ENCODE measurements around the gene SLC12A8. TPM values are rescaled to one million over a fixed set of nuclear protein-coding genes. Genes with fewer than 3 reads are reported as not detected.

Gene SLC12A8
- total RNA-seq (ENCODE audit: low replicate concordance): 13.4 and 15.5 TPM in 2 replicates

DNA sequence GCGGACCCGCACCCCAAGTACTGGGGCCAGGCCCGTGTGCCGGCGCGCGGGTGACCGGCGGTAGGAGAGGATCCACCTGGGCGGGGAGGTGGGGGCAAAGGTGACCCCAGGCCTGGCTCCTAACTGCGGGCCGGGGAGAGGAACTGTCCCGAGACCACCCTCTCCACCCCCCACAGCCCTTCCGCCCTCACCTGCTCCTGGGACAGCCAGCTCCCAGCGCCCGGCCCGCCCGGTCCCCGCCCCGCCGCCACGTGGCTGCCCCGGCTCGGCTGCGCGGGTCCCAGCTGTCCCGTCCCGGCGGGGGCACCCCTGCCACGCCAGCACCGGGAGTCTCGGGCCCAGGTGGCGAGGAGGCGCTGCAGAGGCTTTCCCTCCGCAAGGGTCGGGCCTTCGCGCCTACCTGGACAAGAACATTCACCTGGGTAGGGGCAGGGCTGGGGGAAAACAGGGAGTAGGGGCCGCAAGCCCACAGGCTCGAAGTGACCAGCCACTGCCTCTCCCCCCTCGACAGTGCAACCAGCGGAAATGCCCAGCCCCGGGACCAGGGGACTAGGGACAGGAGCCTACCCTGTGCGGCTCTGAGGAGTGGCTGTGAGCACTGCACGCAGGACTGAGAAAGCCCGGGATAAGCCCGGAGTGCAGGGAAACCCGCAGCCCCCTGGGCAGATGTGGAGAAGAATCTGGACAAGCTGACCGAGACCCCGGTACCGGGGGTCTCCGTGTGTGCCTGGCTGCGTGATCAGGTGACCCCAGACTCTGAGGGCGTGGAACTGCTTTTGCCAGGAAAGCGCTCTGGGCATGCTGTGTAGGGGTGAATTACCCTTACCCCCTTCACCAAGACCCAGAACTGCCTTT lies at the start of gene SLC12A8:
SLC12A8 (minus strand) TSS at position 240 of the 855 bp plus-strand sequence. CDS start 1,399 bp downstream, outside the sequence.
- no peak for DNase-seq (ENCODE audit: low read depth)
- peak within 1 kb of the TSS; percentile 48 for H3K4me3 ChIP-seq (ENCODE audit: low read depth, low read length)
- TF ChIP-seq, protein P1, sequence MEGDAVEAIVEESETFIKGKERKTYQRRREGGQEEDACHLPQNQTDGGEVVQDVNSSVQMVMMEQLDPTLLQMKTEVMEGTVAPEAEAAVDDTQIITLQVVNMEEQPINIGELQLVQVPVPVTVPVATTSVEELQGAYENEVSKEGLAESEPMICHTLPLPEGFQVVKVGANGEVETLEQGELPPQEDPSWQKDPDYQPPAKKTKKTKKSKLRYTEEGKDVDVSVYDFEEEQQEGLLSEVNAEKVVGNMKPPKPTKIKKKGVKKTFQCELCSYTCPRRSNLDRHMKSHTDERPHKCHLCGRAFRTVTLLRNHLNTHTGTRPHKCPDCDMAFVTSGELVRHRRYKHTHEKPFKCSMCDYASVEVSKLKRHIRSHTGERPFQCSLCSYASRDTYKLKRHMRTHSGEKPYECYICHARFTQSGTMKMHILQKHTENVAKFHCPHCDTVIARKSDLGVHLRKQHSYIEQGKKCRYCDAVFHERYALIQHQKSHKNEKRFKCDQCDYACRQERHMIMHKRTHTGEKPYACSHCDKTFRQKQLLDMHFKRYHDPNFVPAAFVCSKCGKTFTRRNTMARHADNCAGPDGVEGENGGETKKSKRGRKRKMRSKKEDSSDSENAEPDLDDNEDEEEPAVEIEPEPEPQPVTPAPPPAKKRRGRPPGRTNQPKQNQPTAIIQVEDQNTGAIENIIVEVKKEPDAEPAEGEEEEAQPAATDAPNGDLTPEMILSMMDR (IDR thresholded peaks at IDR 0.05; ENCODE audit: insufficient read depth, low read length): no peak

DNA sequence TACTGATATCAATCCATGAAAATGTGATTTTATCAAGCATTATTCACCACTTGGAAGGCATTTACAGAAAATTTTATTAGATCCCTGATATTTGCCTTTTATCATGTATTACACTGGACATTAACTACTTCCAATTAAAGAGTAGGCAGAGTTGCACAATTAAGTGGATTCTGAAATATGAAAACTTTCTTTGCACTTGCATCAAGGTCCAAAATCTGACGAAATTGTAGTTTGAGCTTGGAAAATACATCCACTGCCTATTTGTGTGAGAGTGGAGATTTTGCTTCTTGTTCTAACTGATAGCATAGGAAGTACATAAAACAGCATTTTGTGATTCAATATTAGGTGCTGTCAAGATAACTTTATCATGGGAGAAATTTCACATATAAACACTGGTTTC lies 49.6 kb upstream of the SLC12A8 start:
- H3K4me3 ChIP-seq (ENCODE audit: low read depth, low read length): no peak overlapping the region
- TF ChIP-seq, protein P1 (IDR thresholded peaks at IDR 0.05; ENCODE audit: insufficient read depth, low read length): no peak
- DNase-seq (ENCODE audit: low read depth): peak; percentile 46

GRCh38 chr3:125261031-125261430 lies 48.5 kb upstream of the SLC12A8 start:
- no peak overlapping the region for H3K4me3 ChIP-seq (ENCODE audit: low read depth, low read length)
- TF ChIP-seq, protein P1 (IDR thresholded peaks at IDR 0.05; ENCODE audit: insufficient read depth, low read length): no peak
- DNase-seq (ENCODE audit: low read depth): no peak

DNA sequence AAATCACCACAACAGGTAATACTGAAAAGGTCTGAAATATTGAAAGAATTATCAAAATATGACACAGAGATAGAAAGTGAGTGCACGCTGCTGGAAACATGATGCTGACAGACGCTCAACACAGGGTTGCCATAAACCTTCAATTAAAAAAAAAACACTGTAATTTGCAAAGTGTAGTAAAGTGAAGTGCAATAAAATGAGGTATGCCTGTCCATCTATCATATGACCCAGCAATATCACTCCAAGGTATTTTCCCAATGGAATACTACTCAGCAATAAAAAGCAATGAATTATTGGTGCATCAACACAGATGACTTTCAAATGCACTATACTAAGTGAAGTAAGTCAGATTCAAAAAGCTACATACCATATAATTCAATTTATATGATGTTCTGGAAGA lies 47.6 kb upstream of the SLC12A8 start:
- TF ChIP-seq, protein P1 (IDR thresholded peaks at IDR 0.05; ENCODE audit: insufficient read depth, low read length): no peak
- H3K4me3 ChIP-seq (ENCODE audit: low read depth, low read length): no peak overlapping the region
- DNase-seq (ENCODE audit: low read depth): no peak

- no peak overlapping the region for H3K4me3 ChIP-seq (ENCODE audit: low read depth, low read length)
- TF ChIP-seq, protein P1 (IDR thresholded peaks at IDR 0.05; ENCODE audit: insufficient read depth, low read length): no peak
- no peak for DNase-seq (ENCODE audit: low read depth)
These were observed 45.0 kb upstream of the SLC12A8 start for GRCh38 chr3:125257536-125257935.

DNA sequence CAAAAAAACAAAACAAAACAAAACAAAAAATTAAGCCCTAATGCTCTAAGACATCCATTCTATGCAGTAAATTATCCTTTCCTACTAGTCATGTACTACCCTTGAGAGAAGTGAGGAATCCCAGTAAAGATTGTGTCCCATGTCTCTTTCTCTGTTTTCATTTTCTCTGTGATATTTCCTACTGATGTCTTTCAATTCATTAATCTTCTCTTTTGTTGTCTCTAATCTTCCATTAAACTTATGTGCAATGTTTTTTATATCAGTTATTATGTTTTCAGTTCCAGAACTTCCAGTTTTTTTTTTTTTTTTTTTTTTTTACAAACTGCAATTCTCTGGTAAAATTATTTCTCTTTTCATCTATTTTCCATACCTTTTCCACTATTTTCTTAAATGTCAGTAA lies 44.1 kb upstream of the SLC12A8 start:
- DNase-seq (ENCODE audit: low read depth): no peak
- no peak overlapping the region for H3K4me3 ChIP-seq (ENCODE audit: low read depth, low read length)
- TF ChIP-seq, protein P1 (IDR thresholded peaks at IDR 0.05; ENCODE audit: insufficient read depth, low read length): no peak

All from fibroblast of the aortic adventitia (primary cell).